Astrocyte (in vitro differentiated cells and primary cell): ENCODE results near the gene ACVR2B. TPM values are rescaled to one million over a fixed set of nuclear protein-coding genes. Genes with fewer than 3 reads are reported as not detected.

ENCODE experiments used
- DNase-seq: peaks from one replicate; pipeline ENCODE4 v3.0.0-alpha.2; 2010; ENCODE audit warnings: low read depth
- FAIRE-seq: peaks from 2 replicates; lab custom pipeline; 2011; peaks lifted over from hg19 to GRCh38; lab: Jason Lieb, UNC
- H2AFZ ChIP-seq: 2 replicates; pipeline ENCODE4 v1.6.0; 2012; ENCODE audit warnings: low read depth, low read length, inconsistent platforms
- H3K27ac ChIP-seq: 2 replicates; pipeline ENCODE4 v1.5.1; 2011; ENCODE audit warnings: low read depth, low read length, inconsistent platforms
- H3K27me3 ChIP-seq: 2 replicates; pipeline ENCODE4 v1.6.0; 2011; ENCODE audit warnings: low read length, inconsistent platforms; ENCODE audit not compliant: insufficient read depth
- H3K36me3 ChIP-seq: 2 replicates; pipeline ENCODE4 v1.5.1; 2011; ENCODE audit warnings: low read length, inconsistent platforms; ENCODE audit not compliant: insufficient read depth
- H3K4me1 ChIP-seq: 2 replicates; pipeline ENCODE4 v1.5.1; 2011; ENCODE audit warnings: low read length, inconsistent platforms; ENCODE audit not compliant: insufficient read depth
- H3K4me2 ChIP-seq: 2 replicates; pipeline ENCODE4 v1.6.0; 2012; ENCODE audit warnings: low read length, inconsistent platforms
- H3K4me3 ChIP-seq: 2 replicates; pipeline ENCODE4 v1.5.1; 2011; ENCODE audit warnings: low read depth, mild to moderate bottlenecking, low read length, inconsistent platforms; ENCODE audit not compliant: insufficient read depth
- H3K79me2 ChIP-seq: 2 replicates; pipeline ENCODE4 v1.6.0; 2012; ENCODE audit warnings: mild to moderate bottlenecking, low read length, inconsistent platforms; ENCODE audit not compliant: insufficient read depth
- H3K9ac ChIP-seq: 2 replicates; pipeline ENCODE4 v1.6.0; 2012; ENCODE audit warnings: mild to moderate bottlenecking, low read length, inconsistent platforms
- H3K9me3 ChIP-seq: 2 replicates; pipeline ENCODE4 v1.5.1; 2012; ENCODE audit warnings: low read depth, mild to moderate bottlenecking, low read length, inconsistent platforms; ENCODE audit not compliant: insufficient read depth
- H4K20me1 ChIP-seq: 2 replicates; pipeline ENCODE4 v1.6.0; 2012; ENCODE audit warnings: low read length, inconsistent platforms; ENCODE audit not compliant: insufficient read depth
- H3K27ac Mint-ChIP-seq: one replicate; pipeline ENCODE4 v1.8.0; 2021; ENCODE audit warnings: mild to moderate bottlenecking, mixed read lengths; ENCODE audit not compliant: unreplicated experiment
- H3K27me3 Mint-ChIP-seq: one replicate; pipeline ENCODE4 v1.8.0; 2021; ENCODE audit warnings: low read depth, mixed read lengths; ENCODE audit not compliant: unreplicated experiment
- H3K36me3 Mint-ChIP-seq: one replicate; pipeline ENCODE4 v1.8.0; 2021; ENCODE audit warnings: low read depth, mixed read lengths; ENCODE audit not compliant: unreplicated experiment
- H3K4me1 Mint-ChIP-seq: one replicate; pipeline ENCODE4 v1.8.0; 2021; ENCODE audit warnings: low read depth, mixed read lengths; ENCODE audit not compliant: unreplicated experiment
- H3K4me3 Mint-ChIP-seq: one replicate; pipeline ENCODE4 v1.8.0; 2021; ENCODE audit warnings: mild to moderate bottlenecking, moderate library complexity, mixed read lengths; ENCODE audit not compliant: unreplicated experiment
- H3K9me3 Mint-ChIP-seq: one replicate; pipeline ENCODE4 v1.8.0; 2021; ENCODE audit warnings: mild to moderate bottlenecking, mixed read lengths; ENCODE audit not compliant: unreplicated experiment
- CTCF ChIP-seq: IDR thresholded peaks from 2 replicates; pipeline ENCODE4 v1.5.1; 2011; ENCODE audit warnings: low read depth, mild to moderate bottlenecking, inconsistent platforms, low read length, moderate library complexity; ENCODE audit not compliant: insufficient read depth
- EZH2 ChIP-seq: IDR thresholded peaks from 2 replicates; pipeline ENCODE4 v1.6.1; 2012; ENCODE audit warnings: mild to moderate bottlenecking, low read length, inconsistent platforms; ENCODE audit not compliant: insufficient read depth
- total RNA-seq: library from RNA; stranded (reverse); gene quantifications from 2 replicates; pipeline ENCODE4 v1.2.1, GENCODE V29; 2021

The ACVR2B gene
- total RNA-seq, 1 donor from 2014 or later: 14.7 TPM

- H3K27me3 Mint-ChIP-seq: no peaks in the 10 kb centered on the region
- H3K36me3 ChIP-seq: no peaks in the 10 kb centered on the region
- H3K27ac ChIP-seq: no peak overlapping the region
- peaks cover 10% of the 10 kb centered on the region for H3K4me1 Mint-ChIP-seq
- no peak overlapping the region for H2AFZ ChIP-seq
- H3K9me3 Mint-ChIP-seq: peaks cover 10% of the 10 kb centered on the region
- no peak overlapping the region for H3K4me2 ChIP-seq
- FAIRE-seq: no peak
- peaks cover 4% of the 10 kb centered on the region for H3K36me3 Mint-ChIP-seq
- H3K27me3 ChIP-seq: no peaks in the 10 kb centered on the region
- H3K4me1 ChIP-seq: no peaks in the 10 kb centered on the region
- peaks cover 27% of the 10 kb centered on the region for H4K20me1 ChIP-seq
- H3K27ac Mint-ChIP-seq: no peak overlapping the region
- H3K4me3 Mint-ChIP-seq: no peak overlapping the region
- H3K9ac ChIP-seq: no peak overlapping the region
- no peaks in the 10 kb centered on the region for H3K9me3 ChIP-seq
- no peak overlapping the region for H3K4me3 ChIP-seq
- TF ChIP-seq EZH2 (no peak), CTCF (no peak)
- no peak for DNase-seq
- peaks cover 3% of the 10 kb centered on the region for H3K79me2 ChIP-seq
These were observed 16.2 kb downstream of the ACVR2B start for GRCh38 chr3:38469852-38470251.

GRCh38 chr3:38471260-38471857 lies 17.7 kb downstream of the ACVR2B start:
- Histone ChIP-seq H3K4me1 (no peaks in the 10 kb centered on the region), H3K9ac (no peak overlapping the region), H3K4me2 (no peak overlapping the region), H4K20me1 (peaks cover 33% of the 10 kb centered on the region), H3K36me3 (no peaks in the 10 kb centered on the region), H3K27me3 (no peaks in the 10 kb centered on the region), H3K27ac (no peak overlapping the region), H2AFZ (no peak overlapping the region), H3K9me3 (no peaks in the 10 kb centered on the region), H3K4me3 (no peak overlapping the region), H3K79me2 (peaks cover 3% of the 10 kb centered on the region)
- FAIRE-seq: no peak
- DNase-seq: no peak
- Mint-ChIP-seq H3K36me3 (peaks cover 4% of the 10 kb centered on the region), H3K27ac (no peak overlapping the region), H3K4me3 (no peak overlapping the region), H3K27me3 (no peaks in the 10 kb centered on the region), H3K9me3 (peaks cover 10% of the 10 kb centered on the region), H3K4me1 (peaks cover 10% of the 10 kb centered on the region)
- TF ChIP-seq EZH2 (no peak), CTCF (no peak)

- Histone ChIP-seq H3K36me3 (no peaks in the 10 kb centered on the region), H3K27me3 (no peaks in the 10 kb centered on the region), H2AFZ (no peak overlapping the region), H3K4me1 (no peaks in the 10 kb centered on the region), H3K9me3 (no peaks in the 10 kb centered on the region), H3K79me2 (peaks cover 3% of the 10 kb centered on the region), H3K4me2 (no peak overlapping the region), H3K4me3 (no peak overlapping the region), H3K9ac (no peak overlapping the region), H4K20me1 (peaks cover 34% of the 10 kb centered on the region), H3K27ac (no peak overlapping the region)
- DNase-seq (no peak), FAIRE-seq (no peak)
- peaks cover 10% of the 10 kb centered on the region for H3K4me1 Mint-ChIP-seq
- H3K27me3 Mint-ChIP-seq: no peaks in the 10 kb centered on the region
- no peak for TF ChIP-seq EZH2
- TF ChIP-seq CTCF: no peak
- peaks cover 10% of the 10 kb centered on the region for H3K9me3 Mint-ChIP-seq
- peaks cover 4% of the 10 kb centered on the region for H3K36me3 Mint-ChIP-seq
- no peak overlapping the region for H3K4me3 Mint-ChIP-seq
- H3K27ac Mint-ChIP-seq: no peak overlapping the region
These were observed 18.7 kb downstream of the ACVR2B start for GRCh38 chr3:38472342-38472741.
